Activated CD8-positive, alpha-beta memory T cell treated with anti-CD3 and anti-CD28 coated beads, Interleukin-2, amount 50 U/mL, for 4 hours (primary cell): ENCODE data around the gene C5orf58.
A peak's percentile ranks its signal among the peaks of the same experiment; 100 is the strongest.
"Not testable (repeated sequence)": the region's sequence is repeated elsewhere in the genome, so short reads cannot be mapped to it uniquely, and the experiment has no call there.

Experiments used
- DNase-seq: peaks from one replicate; pipeline ENCODE4 v3.0.0-alpha.2; 2020

C5orf58 gene

GRCh38 chr5:170225326-170226128 is 7.3 kb upstream of the C5orf58 start:
- DNase-seq, result peak; percentile 81

- DNase-seq, result no peak
Measured at GRCh38 chr5:170226129-170226615, 6.6 kb upstream of the C5orf58 start.

- DNase-seq, result no peak
Measured at GRCh38 chr5:170226661-170227060, 6.1 kb upstream of the C5orf58 start.

- DNase-seq, result no peak
Measured at GRCh38 chr5:170228762-170229435, 3.9 kb upstream of the C5orf58 start.

GRCh38 chr5:170233358-170233892 is 640 bp downstream of the C5orf58 start:
- no peak for DNase-seq

- DNase-seq, result no peak
Measured at GRCh38 chr5:170235876-170236864, 3.4 kb downstream of the C5orf58 start.

- DNase-seq, result no peak
Measured at GRCh38 chr5:170238456-170239196, 5.8 kb downstream of the C5orf58 start.

GRCh38 chr5:170245436-170245835 is 12.7 kb downstream of the C5orf58 start:
- DNase-seq, result not testable (repeated sequence)

GRCh38 chr5:170246126-170246870 is 13.5 kb downstream of the C5orf58 start:
- no peak for DNase-seq

GRCh38 chr5:170247363-170247762 is 14.6 kb downstream of the C5orf58 start:
- no peak for DNase-seq

GRCh38 chr5:170248172-170248930 is 15.6 kb downstream of the C5orf58 start:
- no peak for DNase-seq

GRCh38 chr5:170248931-170249227 is 16.1 kb downstream of the C5orf58 start:
- not testable (repeated sequence) for DNase-seq

- no peak for DNase-seq
Measured at GRCh38 chr5:170249355-170249754, 16.6 kb downstream of the C5orf58 start.

- no peak for DNase-seq
Measured at GRCh38 chr5:170250810-170251317, 18.1 kb downstream of the C5orf58 start.

- DNase-seq, result no peak
Measured at GRCh38 chr5:170251462-170251861, 18.7 kb downstream of the C5orf58 start.

GRCh38 chr5:170252109-170252508 is 19.3 kb downstream of the C5orf58 start:
- no peak for DNase-seq

GRCh38 chr5:170252720-170253350 is 20.1 kb downstream of the C5orf58 start:
- DNase-seq, result no peak

GRCh38 chr5:170254056-170254455 is 21.3 kb downstream of the C5orf58 start:
- peak; percentile 65 for DNase-seq

GRCh38 chr5:170256571-170256970 is 23.8 kb downstream of the C5orf58 start:
- no peak for DNase-seq

GRCh38 chr5:170257370-170257769 is 24.6 kb downstream of the C5orf58 start:
- no peak for DNase-seq
